ENCODE measurements around the gene INAFM2.
A peak's percentile ranks its signal among the peaks of the same experiment; 100 is the strongest.

Gene INAFM2

DNA sequence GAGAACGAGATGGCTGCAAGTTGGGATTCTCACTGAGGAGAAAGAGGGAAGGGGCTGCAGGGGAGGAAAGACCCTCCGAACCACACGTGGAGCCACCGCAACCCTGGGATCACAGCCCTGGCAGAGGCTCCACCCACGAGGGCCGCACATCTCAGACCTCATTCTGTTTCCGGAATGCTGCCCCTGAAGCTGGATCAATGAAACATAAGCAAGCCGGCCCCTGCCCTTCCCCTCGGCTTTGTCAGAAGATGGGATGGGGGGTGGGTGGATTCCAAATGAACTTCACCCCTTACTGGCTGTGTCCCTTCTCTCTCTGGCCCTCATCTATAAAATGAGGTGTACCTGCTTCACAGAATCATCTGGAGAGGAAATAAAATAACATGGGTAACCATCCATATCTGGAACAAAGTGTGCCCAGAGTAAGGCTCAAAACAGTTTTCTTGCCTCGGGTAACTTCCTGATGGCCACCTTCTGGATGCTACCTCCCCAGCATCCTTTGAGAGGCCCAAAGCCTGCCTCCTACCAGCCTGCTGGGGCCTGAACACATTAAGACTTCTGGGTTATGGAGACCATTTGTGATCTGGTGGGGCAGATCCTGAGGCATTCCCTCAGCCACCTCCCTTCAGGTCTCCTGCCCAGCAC is 21.9 kb downstream of the INAFM2 start:
- no peak for DNase-seq

DNA sequence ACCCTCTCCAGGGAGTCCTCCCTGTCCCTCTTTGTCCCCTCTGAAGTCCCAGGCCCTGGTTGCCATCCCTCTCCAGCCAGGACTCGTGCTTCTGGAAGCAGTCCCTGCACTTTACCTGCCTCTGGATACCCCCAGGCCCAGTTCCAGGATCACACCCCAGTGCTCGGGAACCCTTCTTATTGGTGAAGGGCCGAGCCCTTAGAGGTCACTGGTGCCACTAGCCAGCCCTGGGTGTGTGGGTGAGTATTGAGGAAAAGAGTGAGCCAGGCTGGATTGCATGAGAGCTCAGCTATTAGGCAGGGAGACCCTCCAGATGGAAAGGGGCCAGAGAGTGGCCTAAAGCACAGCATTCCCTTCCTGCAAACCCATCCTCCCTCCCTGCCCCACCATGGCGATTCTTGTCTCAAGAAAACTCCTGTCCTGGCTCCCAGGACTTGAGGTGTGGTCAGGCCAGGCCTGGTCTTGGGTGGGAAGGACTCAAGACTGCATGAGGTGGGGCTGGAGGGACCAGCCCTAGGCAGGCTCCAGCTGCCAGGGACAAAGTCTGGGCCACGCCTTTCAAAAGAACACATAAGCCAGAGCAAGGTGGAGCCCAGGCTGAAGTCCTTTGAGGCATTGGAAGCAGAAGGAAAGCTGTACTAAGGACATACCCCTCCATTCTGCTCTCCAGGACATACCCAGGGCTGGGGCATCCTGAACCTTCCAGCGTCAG is 22.5 kb downstream of the INAFM2 start:
- DNase-seq: no peak

- DNase-seq: no peak
Measured at GRCh38 chr15:40346579-40347558, 23.4 kb downstream of the INAFM2 start.

- no peak for DNase-seq
Measured at GRCh38 chr15:40347559-40348473, 24.3 kb downstream of the INAFM2 start.

DNA sequence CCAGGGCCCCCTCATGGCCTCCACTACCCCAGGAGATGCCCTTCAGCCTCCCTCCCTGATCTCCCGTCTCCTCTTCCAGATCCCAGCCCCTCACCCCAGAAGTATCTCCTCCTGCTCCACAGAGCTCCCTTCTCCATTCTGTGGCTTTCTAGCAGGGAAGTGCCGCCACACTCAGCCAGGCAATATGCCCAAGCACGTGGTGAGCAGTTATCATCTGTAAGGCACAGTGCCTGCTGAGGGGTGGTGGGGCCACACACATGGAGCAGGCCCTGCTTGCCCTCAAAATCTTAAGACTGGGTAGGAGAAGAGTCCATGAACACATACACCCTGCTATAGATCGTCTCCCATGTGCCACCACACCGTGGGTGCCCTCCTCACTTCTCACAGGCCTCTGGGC is 25.0 kb downstream of the INAFM2 start:
- DNase-seq: no peak

- no peak for DNase-seq
Measured at GRCh38 chr15:40349163-40349562, 25.7 kb downstream of the INAFM2 start.

GRCh38 chr15:40352281-40352901 is 28.9 kb downstream of the INAFM2 start:
- no peak for DNase-seq

DNA sequence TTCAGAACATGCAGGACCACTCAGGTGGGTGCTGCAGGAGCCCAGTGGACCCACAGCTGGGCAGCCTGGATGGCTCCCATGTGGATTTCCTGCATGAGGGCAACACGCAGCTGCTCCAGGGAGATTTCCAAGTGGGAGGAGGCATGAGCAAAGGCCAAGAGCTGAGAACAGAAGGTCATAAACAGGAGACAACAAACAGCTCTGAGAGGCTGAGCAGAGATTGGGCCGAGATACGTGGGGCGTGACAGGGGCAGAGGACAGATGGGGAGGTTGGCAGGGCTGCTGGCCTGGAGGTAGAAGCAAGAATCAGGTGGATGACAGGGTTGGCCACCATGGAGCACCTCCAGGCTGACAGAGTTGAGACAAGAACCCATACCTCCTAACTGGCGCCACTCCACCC is 30.2 kb downstream of the INAFM2 start:
- DNase-seq: no peak

DNA sequence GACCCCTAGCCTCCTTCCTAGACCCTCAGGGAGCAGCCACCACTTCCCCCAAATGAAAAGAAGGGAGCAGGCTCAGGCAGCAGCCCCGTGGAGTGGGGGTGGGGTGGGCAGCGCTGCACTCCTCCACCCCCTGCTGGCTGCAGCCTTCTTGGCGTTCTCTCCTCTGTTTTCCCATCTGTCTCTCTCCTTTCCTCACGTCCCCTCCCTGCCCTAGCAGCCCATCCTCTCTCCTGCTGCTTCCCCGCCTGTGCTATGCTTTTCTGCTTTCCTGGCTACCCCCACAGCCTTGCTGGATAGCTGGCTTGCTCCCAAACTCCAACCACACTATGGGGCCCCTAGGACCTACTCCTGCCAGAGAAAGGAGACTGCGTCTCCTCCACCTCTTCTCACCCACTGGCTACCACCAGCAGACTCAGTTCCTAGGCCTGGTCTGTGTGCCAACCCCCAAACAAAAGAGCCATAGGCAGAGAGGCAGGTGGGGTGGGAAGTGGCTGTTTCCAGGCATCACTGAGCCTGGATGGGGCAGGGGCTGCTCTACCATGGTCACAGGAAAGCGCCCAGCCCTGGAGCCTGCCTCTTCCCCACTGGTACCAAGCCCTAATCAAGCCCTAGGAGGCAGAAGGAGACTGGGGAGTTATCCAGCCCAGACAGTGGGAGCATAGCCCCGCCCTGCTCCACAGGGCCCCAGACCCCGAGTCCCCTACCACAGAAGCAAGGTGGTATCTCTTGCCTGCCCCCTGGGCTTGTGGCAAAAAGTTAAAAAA is 31.1 kb downstream of the INAFM2 start:
- no peak for DNase-seq

- DNase-seq: no peak
Measured at GRCh38 chr15:40355976-40356585, 32.6 kb downstream of the INAFM2 start.

DNA sequence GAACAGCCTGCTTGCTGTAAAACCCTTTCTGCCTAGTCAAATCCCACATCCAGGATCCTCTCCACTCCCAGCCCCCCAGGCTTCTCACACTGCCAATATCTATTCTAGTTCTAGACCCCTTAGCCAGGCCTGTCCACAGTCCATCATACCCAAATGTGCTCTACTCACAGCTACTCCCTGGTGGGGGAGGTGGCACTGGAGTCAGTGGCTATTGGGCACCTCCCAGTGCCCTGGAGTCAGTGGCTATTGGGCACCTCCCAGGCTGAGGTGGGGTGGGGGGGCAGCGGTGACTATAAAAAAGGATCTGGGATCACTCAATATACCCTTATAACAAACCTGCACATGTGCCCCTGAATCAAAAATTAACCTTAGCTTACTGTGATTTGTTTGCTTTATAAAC is 33.8 kb downstream of the INAFM2 start:
- no peak for DNase-seq

GRCh38 chr15:40357723-40358470 is 34.4 kb downstream of the INAFM2 start, which contains the start of gene DISP2:
DISP2 (plus strand) TSS chr15:40358219; CDS start chr15:40358322, 103 bp downstream.
- DNase-seq: peak; percentile 20

DNA sequence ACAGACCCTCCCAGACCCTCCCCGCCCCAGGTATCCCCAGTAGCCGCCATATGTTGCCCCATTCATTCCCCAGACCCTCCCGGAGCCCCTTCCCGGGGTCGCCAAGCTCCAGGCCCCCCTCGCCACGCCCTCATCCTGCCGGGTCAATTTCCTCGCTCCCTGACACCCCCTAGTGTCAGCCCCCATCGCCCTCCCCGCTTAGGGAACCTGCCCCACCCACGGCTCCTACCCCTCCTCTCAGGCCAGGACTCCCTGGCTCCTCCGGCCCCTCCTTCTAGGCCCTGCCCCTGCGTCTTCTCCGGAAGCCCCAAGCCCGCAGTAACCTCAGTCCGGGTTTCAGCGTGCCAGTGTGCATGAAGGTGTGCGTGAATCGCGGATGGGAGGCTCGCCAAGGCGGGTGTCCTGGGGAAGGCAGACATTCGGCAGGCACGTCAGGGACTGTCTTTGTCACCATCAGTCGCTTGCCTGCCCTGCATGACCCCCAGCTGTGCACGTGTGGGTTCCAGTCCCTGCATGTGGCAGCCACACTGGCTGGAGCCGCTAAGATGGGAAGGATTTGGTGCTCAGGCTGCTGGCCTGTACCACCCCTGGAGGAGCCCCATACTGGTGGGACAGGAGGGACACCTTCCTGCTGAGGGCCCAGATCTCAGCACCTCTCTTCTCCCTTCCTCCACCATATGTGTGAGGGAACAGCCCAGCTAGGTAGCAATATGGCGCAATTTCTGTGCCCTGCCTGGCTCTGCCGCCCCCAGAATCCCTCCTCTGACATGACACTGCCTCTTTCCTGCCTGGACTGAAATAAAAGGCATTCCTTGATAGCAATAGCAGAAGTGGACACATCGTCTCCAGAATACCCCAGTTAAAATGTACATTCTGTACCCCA is 35.2 kb downstream of the INAFM2 start:
- no peak for DNase-seq

DNA sequence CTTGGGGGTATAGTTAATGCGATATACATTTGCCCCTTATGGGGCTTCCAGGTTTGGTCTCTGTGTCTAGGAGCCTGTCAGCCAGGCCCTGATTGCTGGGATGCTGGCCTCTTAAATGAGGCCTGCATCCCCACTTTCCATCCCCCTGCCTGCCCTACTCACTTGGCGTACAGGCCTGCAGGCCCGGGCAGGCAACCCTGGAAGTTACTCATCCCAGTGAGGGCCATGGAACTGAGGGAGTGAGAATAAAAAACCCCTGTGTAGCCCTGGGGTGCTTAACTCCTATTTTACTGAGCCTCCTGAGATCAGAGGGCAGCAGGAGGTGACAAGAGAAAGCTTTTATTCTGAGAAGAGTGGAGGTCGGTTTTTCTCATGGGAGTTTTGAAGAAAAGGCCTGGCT is 36.5 kb downstream of the INAFM2 start:
- no peak for DNase-seq

GRCh38 chr15:40361640-40362039 is 38.1 kb downstream of the INAFM2 start:
- DNase-seq: no peak

- DNase-seq: no peak
Measured at GRCh38 chr15:40363611-40364010, 40.1 kb downstream of the INAFM2 start.

- no peak for DNase-seq
Measured at GRCh38 chr15:40364251-40364650, 40.8 kb downstream of the INAFM2 start.

GRCh38 chr15:40365016-40365415 is 41.5 kb downstream of the INAFM2 start:
- DNase-seq: no peak

All from NCI-H2081 treated with DMSO at 0.1 percent for 48 hours (cell line).